OCI-LY7 (cell line): ENCODE data around the gene RLF.

Source experiments
- EZH2phosphoT487 ChIP-seq: fragments of 200-600 bp; sonication (generic); IDR thresholded peaks from 2 replicates; pipeline ENCODE4 v1.6.1; 2018; ENCODE audit warnings: low read depth, borderline replicate concordance, mild to moderate bottlenecking, mixed run types, antibody characterized with exemption, low read length, moderate library complexity, mixed read lengths
- TF ChIP-seq, protein P1 (sequence below): fragments of 200-600 bp; sonication (generic); conservative IDR thresholded peaks from 2 replicates; pipeline ENCODE4 v1.5.1; 2014; ENCODE audit warnings: mild to moderate bottlenecking, antibody characterized with exemption, low read length, moderate library complexity, mixed read lengths

DNA sequence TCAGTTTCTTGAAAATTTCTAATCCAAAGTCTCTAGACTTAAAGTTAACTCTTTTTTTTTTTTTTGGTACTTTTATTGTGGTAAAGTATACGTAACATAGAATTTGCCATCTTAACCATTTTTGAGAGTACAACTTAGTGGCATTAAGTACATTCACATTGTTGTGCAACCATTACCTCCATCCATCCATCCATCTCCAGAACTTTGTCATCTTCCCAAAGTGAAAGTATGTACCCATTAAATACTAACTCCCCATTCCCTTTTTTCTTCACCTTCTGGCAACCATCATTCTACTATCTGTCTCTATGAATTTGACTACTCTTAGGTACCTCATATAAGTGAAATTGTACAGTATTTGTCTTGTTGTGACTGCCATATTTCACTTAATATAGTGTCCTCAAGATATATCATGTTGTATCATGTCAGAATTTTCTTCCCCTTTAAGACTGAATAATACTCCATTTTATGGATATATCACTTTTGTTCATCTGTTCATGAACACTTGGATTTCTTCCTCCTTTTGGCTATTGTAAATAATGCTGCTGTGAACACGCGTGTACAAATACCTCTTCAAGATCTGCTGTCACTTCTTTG is 18.4 kb downstream of the RLF start:
- TF ChIP-seq, protein P1, sequence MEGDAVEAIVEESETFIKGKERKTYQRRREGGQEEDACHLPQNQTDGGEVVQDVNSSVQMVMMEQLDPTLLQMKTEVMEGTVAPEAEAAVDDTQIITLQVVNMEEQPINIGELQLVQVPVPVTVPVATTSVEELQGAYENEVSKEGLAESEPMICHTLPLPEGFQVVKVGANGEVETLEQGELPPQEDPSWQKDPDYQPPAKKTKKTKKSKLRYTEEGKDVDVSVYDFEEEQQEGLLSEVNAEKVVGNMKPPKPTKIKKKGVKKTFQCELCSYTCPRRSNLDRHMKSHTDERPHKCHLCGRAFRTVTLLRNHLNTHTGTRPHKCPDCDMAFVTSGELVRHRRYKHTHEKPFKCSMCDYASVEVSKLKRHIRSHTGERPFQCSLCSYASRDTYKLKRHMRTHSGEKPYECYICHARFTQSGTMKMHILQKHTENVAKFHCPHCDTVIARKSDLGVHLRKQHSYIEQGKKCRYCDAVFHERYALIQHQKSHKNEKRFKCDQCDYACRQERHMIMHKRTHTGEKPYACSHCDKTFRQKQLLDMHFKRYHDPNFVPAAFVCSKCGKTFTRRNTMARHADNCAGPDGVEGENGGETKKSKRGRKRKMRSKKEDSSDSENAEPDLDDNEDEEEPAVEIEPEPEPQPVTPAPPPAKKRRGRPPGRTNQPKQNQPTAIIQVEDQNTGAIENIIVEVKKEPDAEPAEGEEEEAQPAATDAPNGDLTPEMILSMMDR: no peak
- TF ChIP-seq EZH2phosphoT487: no peak
